Measurements from ENCODE around the gene QKI.

Gene QKI

DNA sequence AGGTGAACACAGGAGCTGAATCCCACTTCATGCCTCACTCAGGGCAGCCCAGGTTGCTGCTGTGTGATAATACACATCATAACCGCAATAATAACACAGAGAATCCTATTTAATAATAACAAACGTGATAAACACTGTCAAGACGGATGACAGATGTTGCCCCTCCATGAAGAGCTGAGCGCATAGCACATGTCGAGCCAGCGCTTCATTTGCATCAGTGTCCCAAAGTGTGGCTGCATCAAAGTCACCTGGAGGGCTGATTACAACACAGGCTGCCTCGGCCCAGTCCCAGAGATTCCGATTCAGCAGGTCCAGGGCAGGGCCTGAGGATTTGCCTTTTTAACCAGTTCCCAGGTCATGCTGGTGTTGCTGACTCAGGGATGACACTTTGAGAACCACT, 198.5 kb downstream of the QKI start:
- TF ChIP-seq CTCF (IDR thresholded peaks at IDR 0.05; ENCODE audit: low read depth, low read length) = no peak
- no peak for DNase-seq (ENCODE audit: low read depth in 2 of 2)
- no peak overlapping the region for H3K4me3 ChIP-seq (replicated peaks in 1 of 2; ENCODE audit: low read depth in 2 of 2, low read length in 2 of 2)

- TF ChIP-seq CTCF (IDR thresholded peaks at IDR 0.05; ENCODE audit: low read depth, low read length) = no peak
These were observed 199.2 kb downstream of the QKI start for GRCh38 chr6:163613668-163614067.

DNA sequence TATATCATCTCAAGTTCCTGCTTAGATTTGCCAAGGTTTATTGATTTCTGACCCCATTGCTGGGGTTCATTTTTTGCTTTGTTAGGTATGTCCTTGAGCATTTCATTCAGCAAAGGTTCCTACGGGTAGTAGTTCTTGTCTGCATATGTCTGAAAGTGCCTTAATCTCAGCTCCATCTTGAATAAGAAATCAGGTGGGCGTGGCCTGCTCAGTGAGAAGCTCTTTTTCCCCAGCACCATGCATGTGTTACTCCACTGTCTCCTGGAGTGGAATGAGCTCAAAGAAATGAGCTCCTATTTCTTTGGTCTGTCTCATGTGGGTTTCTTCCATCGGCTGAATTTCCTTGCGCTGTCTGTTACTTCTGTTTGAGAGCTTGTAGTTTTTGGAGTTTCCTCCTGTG, 201.9 kb downstream of the QKI start:
- no peak for TF ChIP-seq CTCF (IDR thresholded peaks at IDR 0.05; ENCODE audit: low read depth, low read length)
- H3K4me3 ChIP-seq (replicated peaks in 1 of 2; ENCODE audit: low read depth in 2 of 2, low read length in 2 of 2) = no peak overlapping the region
- no peak for DNase-seq (ENCODE audit: low read depth in 2 of 2)

More at GRCh38 chr6:163613668-163614067, 199.2 kb downstream of the QKI start:
- no peak overlapping the region for H3K4me3 ChIP-seq (replicated peaks in 1 of 2; ENCODE audit: low read depth in 2 of 2, low read length in 2 of 2)
- DNase-seq (ENCODE audit: low read depth in 2 of 2) = no peak

GRCh38 chr6:163617549-163617948, 203.0 kb downstream of the QKI start:
- no peak for DNase-seq (ENCODE audit: low read depth in 2 of 2)
- no peak overlapping the region for H3K4me3 ChIP-seq (replicated peaks in 1 of 2; ENCODE audit: low read depth in 2 of 2, low read length in 2 of 2)
- TF ChIP-seq CTCF (IDR thresholded peaks at IDR 0.05; ENCODE audit: low read depth, low read length) = no peak

- no peak for DNase-seq (ENCODE audit: low read depth in 2 of 2)
- no peak for TF ChIP-seq CTCF (IDR thresholded peaks at IDR 0.05; ENCODE audit: low read depth, low read length)
- H3K4me3 ChIP-seq (replicated peaks in 1 of 2; ENCODE audit: low read depth in 2 of 2, low read length in 2 of 2) = no peak overlapping the region
These were observed 205.6 kb downstream of the QKI start for GRCh38 chr6:163620101-163620500.

DNA sequence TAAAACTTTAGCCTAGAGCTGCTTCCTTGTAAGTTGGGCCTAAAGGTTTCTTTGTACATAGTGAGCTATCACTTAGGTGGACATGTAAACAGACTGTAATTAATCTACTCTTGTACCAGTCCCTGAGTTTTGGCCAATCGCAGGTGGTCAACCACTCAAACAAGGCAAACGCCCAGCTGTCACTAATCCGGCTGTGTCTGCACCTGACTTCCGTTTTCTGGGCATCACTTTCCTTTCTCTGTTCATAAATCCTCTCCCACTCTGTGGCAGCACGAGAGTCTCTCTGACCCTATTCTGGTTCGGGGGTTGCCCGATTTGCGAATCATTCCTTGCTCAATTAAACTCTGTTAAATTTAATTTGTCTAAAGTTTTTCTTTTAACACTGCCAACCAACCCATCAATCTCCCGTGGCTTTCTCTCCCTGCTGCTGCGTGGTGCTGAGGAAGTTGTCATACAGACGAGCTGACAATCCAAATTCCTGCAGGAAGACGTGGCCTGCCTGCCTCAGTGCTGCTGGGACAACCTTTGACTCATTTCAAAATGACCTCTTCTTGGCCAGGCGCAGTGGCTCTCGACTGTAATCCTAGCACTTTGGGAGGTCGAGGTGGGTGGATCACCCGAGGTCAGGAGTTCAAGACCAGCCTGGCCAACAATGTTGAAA, 206.3 kb downstream of the QKI start:
- DNase-seq (ENCODE audit: low read depth in 2 of 2) = no peak
- no peak overlapping the region for H3K4me3 ChIP-seq (replicated peaks in 1 of 2; ENCODE audit: low read depth in 2 of 2, low read length in 2 of 2)
- TF ChIP-seq CTCF (IDR thresholded peaks at IDR 0.05; ENCODE audit: low read depth, low read length) = no peak

DNA sequence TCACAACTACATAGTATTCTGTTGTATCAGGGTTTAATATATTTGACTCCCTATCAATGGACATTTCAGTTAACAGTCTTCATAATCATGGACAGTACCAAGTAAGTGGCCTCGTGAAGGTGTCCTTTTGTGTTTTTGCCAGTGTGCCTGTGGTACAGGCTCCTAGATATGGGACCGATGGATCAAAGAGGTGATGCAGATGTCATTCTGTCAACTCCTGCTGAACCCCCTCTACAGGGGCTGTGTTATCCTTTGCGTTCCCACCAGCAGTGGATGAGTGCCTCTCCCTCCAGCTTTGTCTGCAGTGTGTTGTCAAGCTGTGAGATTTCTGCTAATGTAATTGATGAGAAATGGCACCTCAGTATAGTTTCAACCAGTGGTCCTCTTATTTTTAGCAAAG, 210.7 kb downstream of the QKI start:
- DNase-seq (ENCODE audit: low read depth in 2 of 2) = no peak
- H3K4me3 ChIP-seq (replicated peaks in 1 of 2; ENCODE audit: low read depth in 2 of 2, low read length in 2 of 2) = no peak overlapping the region
- no peak for TF ChIP-seq CTCF (IDR thresholded peaks at IDR 0.05; ENCODE audit: low read depth, low read length)

Measured in cardiac fibroblast (primary cell).